Measurements from ENCODE around the gene CC2D2A.

CC2D2A gene

DNA sequence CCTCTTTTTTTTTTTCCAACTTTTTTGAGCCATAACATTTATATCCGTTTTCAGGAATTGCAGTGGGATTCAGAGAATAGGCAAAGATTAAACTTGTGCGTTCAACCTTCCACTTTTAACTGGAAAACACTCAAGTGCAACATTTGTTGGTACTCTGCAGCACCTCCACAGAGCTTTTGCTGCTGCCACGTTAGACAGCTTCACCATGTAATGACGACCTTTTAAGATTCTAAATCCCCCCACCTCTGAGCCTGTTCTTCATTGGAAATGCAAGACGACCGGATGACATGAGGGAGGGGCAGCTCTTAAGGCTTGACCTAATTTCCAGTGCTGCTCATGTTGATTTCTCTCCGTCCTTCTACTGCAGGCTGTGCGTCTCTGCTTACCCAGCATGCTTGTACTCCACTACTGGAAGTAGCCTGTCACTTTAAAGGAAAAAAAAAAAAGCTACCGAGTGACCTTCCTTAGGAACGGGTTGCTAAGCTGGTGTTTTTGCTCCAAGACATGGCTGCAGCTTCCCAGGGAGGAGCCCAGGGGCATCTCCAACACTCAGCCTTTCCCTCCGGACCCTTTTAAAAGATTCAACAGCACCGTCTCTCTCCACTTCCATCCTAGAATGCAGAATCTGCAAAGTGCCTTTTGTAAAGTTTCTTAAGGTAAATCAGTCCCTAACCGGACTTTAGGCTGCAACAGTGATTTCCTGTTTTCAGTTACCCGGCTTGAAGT lies at the start of gene CC2D2A:
TSS of gene CC2D2A (plus strand) at position 481 of the 726 bp plus-strand sequence. CDS start 6,051 bp downstream, outside the sequence.
- H3K9ac ChIP-seq (ENCODE audit: low read depth, low read length) = peak within 1 kb of the TSS; percentile 52; the same call in 1 of the 2 replicates
- no peaks in the 10 kb centered on the region for H3K9me3 ChIP-seq (ENCODE audit: insufficient read depth, low read depth, low read length)
- no peak within 1 kb of the TSS for H3K27ac ChIP-seq (ENCODE audit: low read length)
- H3K36me3 ChIP-seq (ENCODE audit: insufficient read depth, low read depth, low read length) = no peaks in the 10 kb centered on the region
- H3K4me3 ChIP-seq (ENCODE audit: low read length) = peak within 1 kb of the TSS; percentile 68
- H3K4me1 ChIP-seq (ENCODE audit: insufficient read depth, low read length) = peaks cover 30% of the 10 kb centered on the region; the same call in 1 of the 2 replicates
- no peaks in the 10 kb centered on the region for H3K27me3 ChIP-seq (ENCODE audit: insufficient read depth, low read length)

DNA sequence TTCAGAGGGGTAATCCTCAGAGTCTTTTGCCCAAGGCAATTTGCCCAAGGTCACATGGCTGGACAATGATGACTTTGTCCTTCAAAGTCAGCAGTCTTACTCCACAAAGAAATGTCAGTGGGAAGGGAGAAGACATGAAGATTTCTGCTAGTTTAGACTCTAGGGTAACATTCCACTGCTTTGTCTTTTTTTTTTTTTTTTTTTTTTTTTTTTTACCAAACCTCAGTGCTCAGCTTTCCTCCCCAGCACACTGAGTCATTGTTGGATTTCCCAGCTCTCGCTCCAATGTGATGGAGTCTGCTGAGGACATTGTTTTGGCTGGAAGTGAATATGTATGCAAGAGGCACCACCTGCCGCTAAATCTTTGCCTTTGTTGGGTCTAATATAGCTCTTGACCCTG lies 49.0 kb upstream of the CC2D2A start:
- H3K9ac ChIP-seq (ENCODE audit: low read depth, low read length) = no peak overlapping the region
- no peak overlapping the region for H3K27ac ChIP-seq (ENCODE audit: low read length)
- H3K27me3 ChIP-seq (ENCODE audit: insufficient read depth, low read length) = no peaks in the 10 kb centered on the region
- no peak overlapping the region for H3K4me3 ChIP-seq (ENCODE audit: low read length)
- H3K9me3 ChIP-seq (ENCODE audit: insufficient read depth, low read depth, low read length) = no peaks in the 10 kb centered on the region
- H3K4me1 ChIP-seq (ENCODE audit: insufficient read depth, low read length) = no peaks in the 10 kb centered on the region
- no peaks in the 10 kb centered on the region for H3K36me3 ChIP-seq (ENCODE audit: insufficient read depth, low read depth, low read length)

DNA sequence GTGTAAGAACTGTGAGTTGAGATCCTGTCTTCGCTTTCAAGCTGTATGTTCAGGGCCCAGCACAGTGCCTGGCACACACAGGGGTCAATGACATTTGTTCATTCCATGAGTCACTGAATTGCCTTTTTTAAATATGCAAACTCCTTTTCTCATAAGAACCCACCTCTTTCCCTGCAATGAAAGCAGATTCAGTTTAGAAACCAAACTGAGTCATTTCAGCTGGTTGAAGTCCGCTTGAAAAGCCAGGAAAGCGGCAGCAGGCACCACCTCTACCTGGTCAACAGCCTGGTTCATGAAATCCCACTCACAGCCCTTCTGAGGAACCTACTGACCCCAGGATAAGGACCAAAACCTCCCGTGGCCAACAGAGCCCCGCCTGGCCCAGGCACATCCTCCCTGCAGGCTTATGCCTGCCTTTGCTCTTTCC lies 46.4 kb upstream of the CC2D2A start:
- Histone ChIP-seq H3K4me3 (ENCODE audit: low read length) (no peak overlapping the region), H3K9ac (ENCODE audit: low read depth, low read length) (no peak overlapping the region), H3K4me1 (ENCODE audit: insufficient read depth, low read length) (no peaks in the 10 kb centered on the region), H3K27ac (ENCODE audit: low read length) (no peak overlapping the region), H3K36me3 (ENCODE audit: insufficient read depth, low read depth, low read length) (no peaks in the 10 kb centered on the region), H3K27me3 (ENCODE audit: insufficient read depth, low read length) (no peaks in the 10 kb centered on the region), H3K9me3 (ENCODE audit: insufficient read depth, low read depth, low read length) (no peaks in the 10 kb centered on the region)

DNA sequence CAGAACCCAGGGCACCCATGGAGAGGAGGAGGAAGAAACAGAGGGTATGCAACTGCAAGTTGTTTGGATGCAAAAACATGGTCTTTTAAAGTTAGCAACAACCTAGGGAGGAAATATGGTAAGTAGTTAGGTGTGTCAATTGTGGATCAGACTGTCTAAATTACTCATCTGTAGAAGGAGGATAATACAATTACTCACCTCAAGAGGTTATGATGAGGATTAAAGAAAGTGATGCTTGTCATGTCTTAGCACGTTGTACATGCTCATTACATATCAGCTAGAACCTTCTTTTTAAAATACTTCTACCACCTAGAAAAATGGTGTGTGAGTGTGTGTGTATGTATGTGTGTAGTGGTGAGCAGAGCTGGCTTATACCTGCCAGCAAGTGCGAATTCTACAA lies 44.2 kb upstream of the CC2D2A start:
- H3K4me1 ChIP-seq (ENCODE audit: insufficient read depth, low read length) = no peaks in the 10 kb centered on the region
- no peak overlapping the region for H3K9ac ChIP-seq (ENCODE audit: low read depth, low read length)
- no peak overlapping the region for H3K27ac ChIP-seq (ENCODE audit: low read length)
- no peaks in the 10 kb centered on the region for H3K9me3 ChIP-seq (ENCODE audit: insufficient read depth, low read depth, low read length)
- no peaks in the 10 kb centered on the region for H3K36me3 ChIP-seq (ENCODE audit: insufficient read depth, low read depth, low read length)
- no peaks in the 10 kb centered on the region for H3K27me3 ChIP-seq (ENCODE audit: insufficient read depth, low read length)
- no peak overlapping the region for H3K4me3 ChIP-seq (ENCODE audit: low read length)

DNA sequence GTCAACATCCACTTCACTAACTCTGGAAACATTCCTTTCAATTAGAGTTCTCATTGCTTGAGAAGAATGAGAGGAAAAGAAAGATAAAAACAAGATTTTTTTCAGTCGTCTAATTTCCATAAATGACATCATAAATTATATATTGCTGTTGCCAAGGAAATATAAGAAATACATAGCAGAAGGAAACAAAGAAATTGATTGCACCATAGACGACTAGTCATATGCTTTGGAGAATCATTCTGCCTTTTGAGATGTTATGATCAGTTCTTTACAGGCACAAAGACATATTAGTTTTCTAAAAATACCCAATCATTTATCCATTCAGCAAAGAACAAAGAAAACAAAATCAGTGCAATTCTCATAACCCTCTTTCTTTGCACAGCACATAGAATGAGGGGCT lies 42.5 kb upstream of the CC2D2A start:
- H3K9ac ChIP-seq (ENCODE audit: low read depth, low read length) = no peak overlapping the region
- no peaks in the 10 kb centered on the region for H3K36me3 ChIP-seq (ENCODE audit: insufficient read depth, low read depth, low read length)
- H3K27me3 ChIP-seq (ENCODE audit: insufficient read depth, low read length) = no peaks in the 10 kb centered on the region
- no peak overlapping the region for H3K27ac ChIP-seq (ENCODE audit: low read length)
- H3K4me3 ChIP-seq (ENCODE audit: low read length) = no peak overlapping the region
- no peaks in the 10 kb centered on the region for H3K9me3 ChIP-seq (ENCODE audit: insufficient read depth, low read depth, low read length)
- H3K4me1 ChIP-seq (ENCODE audit: insufficient read depth, low read length) = no peaks in the 10 kb centered on the region

DNA sequence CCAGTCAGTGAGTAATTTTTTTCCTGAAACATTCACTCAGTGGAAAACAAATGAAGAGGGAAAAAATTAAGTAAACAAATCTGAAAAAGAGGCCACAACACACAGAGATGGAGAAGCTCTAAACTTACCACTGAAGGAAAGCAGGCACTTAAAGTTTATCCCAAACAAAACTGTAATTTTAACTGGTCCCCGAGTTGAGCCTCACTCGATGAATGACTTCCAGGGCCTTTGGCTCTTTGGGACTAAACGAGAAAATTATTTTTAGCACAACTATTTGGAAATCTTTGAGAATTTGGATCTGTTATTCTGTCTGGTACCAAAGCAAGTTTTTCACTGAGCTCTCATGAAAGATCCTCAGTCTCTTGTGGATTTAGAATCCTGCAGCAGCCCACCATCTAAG lies 42.0 kb upstream of the CC2D2A start, which contains the start of gene C1QTNF7:
TSS of gene C1QTNF7 (plus strand) at position 333 of the 400 bp plus-strand sequence. CDS start 7,711 bp downstream, outside the sequence.
- no peaks in the 10 kb centered on the region for H3K36me3 ChIP-seq (ENCODE audit: insufficient read depth, low read depth, low read length)
- no peak within 1 kb of the TSS for H3K9ac ChIP-seq (ENCODE audit: low read depth, low read length)
- H3K27ac ChIP-seq (ENCODE audit: low read length) = no peak within 1 kb of the TSS
- no peaks in the 10 kb centered on the region for H3K4me1 ChIP-seq (ENCODE audit: insufficient read depth, low read length)
- no peaks in the 10 kb centered on the region for H3K27me3 ChIP-seq (ENCODE audit: insufficient read depth, low read length)
- no peak within 1 kb of the TSS for H3K4me3 ChIP-seq (ENCODE audit: low read length)
- H3K9me3 ChIP-seq (ENCODE audit: insufficient read depth, low read depth, low read length) = no peaks in the 10 kb centered on the region

DNA sequence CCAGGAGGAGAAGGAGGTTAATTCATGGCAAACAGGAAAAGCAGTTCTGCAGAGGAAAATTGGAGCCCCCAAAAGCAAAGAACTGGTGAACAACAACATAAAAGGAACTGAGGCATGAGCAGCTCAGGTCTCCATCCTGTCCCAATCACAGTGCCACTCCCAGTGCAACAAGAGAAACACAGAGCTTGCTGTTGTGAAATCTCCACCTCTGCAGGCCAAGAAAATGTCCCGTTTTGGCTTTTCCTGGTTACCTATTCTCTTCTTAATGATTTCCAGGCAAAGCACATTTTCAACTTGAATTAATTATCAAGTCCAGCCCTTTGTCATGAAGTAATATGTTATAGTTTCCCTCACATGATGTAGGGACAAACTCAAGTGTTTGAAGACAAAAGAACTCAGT lies 41.1 kb upstream of the CC2D2A start:
- Histone ChIP-seq H3K27ac (ENCODE audit: low read length) (no peak overlapping the region), H3K4me3 (ENCODE audit: low read length) (no peak overlapping the region), H3K9me3 (ENCODE audit: insufficient read depth, low read depth, low read length) (no peaks in the 10 kb centered on the region), H3K36me3 (ENCODE audit: insufficient read depth, low read depth, low read length) (no peaks in the 10 kb centered on the region), H3K27me3 (ENCODE audit: insufficient read depth, low read length) (no peaks in the 10 kb centered on the region), H3K9ac (ENCODE audit: low read depth, low read length) (no peak overlapping the region), H3K4me1 (ENCODE audit: insufficient read depth, low read length) (no peaks in the 10 kb centered on the region)

DNA sequence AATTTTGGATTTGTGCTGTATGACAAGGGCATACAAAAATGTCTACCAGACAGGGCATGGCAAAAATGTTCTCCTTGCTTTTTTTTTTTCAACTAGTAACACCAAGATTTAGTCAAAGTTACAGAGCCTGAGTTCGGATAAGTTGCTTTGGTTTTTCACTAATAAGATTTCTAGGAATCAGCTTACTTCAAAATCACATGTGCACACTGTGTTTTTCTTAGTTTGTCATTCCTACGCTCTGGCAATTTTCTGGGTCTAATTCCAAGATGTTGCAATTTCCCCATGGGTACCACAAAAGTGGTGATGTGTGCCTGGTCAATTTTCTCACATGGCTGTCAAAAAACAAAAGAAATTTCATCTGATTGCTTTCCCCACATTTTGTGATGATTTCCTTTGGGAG lies 35.6 kb upstream of the CC2D2A start:
- no peaks in the 10 kb centered on the region for H3K27me3 ChIP-seq (ENCODE audit: insufficient read depth, low read length)
- no peaks in the 10 kb centered on the region for H3K9me3 ChIP-seq (ENCODE audit: insufficient read depth, low read depth, low read length)
- H3K4me1 ChIP-seq (ENCODE audit: insufficient read depth, low read length) = no peaks in the 10 kb centered on the region
- no peaks in the 10 kb centered on the region for H3K36me3 ChIP-seq (ENCODE audit: insufficient read depth, low read depth, low read length)
- H3K4me3 ChIP-seq (ENCODE audit: low read length) = no peak overlapping the region
- no peak overlapping the region for H3K27ac ChIP-seq (ENCODE audit: low read length)
- no peak overlapping the region for H3K9ac ChIP-seq (ENCODE audit: low read depth, low read length)

DNA sequence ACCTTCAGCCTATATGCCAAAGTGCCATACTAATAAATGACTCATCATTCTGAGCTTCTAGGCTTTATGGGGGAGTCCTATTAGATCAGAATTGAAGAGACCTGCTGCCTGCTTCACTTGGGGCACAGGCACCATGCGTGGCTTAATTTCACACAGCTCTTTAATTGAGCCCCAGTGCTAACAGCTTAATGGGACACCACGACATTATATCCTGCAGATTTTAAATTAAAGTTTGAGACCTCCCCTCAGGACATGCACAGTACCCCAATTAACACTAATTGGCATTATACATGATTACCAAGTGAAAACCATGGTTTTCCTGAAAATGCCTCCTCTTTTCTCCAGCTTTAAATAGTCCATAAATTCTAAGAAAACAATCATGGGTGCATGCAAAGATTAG lies 35.0 kb upstream of the CC2D2A start:
- H3K9me3 ChIP-seq (ENCODE audit: insufficient read depth, low read depth, low read length) = no peaks in the 10 kb centered on the region
- no peak overlapping the region for H3K4me3 ChIP-seq (ENCODE audit: low read length)
- H3K27ac ChIP-seq (ENCODE audit: low read length) = no peak overlapping the region
- no peak overlapping the region for H3K9ac ChIP-seq (ENCODE audit: low read depth, low read length)
- H3K36me3 ChIP-seq (ENCODE audit: insufficient read depth, low read depth, low read length) = no peaks in the 10 kb centered on the region
- no peaks in the 10 kb centered on the region for H3K27me3 ChIP-seq (ENCODE audit: insufficient read depth, low read length)
- H3K4me1 ChIP-seq (ENCODE audit: insufficient read depth, low read length) = no peaks in the 10 kb centered on the region

DNA sequence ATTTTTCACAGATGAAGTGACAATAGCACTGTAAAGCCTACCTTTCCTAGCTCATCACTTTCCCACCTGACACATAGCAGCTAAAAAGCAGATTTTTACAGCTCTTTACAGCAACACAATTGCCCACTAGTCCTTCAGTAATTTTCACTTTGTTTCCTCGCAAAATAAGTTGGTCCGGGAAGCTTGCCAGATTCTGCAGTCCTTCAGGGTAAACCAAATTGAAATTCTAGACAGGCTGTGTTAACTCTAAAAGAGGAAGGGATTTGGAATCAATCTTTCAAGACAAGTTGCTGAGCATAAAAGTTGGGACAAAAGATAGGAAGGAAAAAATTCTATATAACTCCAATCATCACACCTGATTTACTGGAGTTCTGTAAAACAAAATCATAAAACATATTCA lies 33.2 kb upstream of the CC2D2A start:
- Histone ChIP-seq H3K9ac (ENCODE audit: low read depth, low read length) (no peak overlapping the region), H3K4me1 (ENCODE audit: insufficient read depth, low read length) (no peaks in the 10 kb centered on the region), H3K9me3 (ENCODE audit: insufficient read depth, low read depth, low read length) (no peaks in the 10 kb centered on the region), H3K27me3 (ENCODE audit: insufficient read depth, low read length) (no peaks in the 10 kb centered on the region), H3K27ac (ENCODE audit: low read length) (no peak overlapping the region), H3K36me3 (ENCODE audit: insufficient read depth, low read depth, low read length) (no peaks in the 10 kb centered on the region), H3K4me3 (ENCODE audit: low read length) (no peak overlapping the region)

DNA sequence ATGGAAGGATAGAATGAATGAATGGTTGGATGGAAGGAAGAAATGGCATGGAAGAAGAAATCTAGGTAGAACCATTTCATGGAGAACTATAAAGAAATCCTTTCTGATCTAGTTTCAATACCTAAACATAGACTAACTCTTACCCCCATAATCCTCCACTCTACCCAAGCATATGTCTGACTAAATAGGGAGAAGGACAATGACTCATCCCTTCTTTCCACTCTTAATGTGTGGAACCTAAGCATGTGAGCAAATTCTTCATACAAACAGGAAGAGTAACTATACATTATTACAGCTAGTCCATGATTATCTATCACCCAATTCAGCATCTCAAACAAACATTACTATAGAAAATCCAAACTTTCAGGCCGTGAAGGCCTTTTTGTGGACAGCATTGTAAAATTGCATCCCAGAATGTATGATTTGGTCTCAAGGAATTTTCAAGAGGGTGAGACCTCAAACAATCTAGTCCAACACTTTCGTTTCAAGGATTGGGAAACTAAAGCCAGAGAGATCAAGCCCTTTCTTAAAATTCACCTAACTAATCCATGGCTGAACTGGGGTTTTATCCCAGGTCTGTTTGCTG lies 30.6 kb upstream of the CC2D2A start:
- H3K36me3 ChIP-seq (ENCODE audit: insufficient read depth, low read depth, low read length) = no peaks in the 10 kb centered on the region
- H3K27ac ChIP-seq (ENCODE audit: low read length) = no peak overlapping the region
- H3K9ac ChIP-seq (ENCODE audit: low read depth, low read length) = no peak overlapping the region
- H3K9me3 ChIP-seq (ENCODE audit: insufficient read depth, low read depth, low read length) = no peaks in the 10 kb centered on the region
- no peak overlapping the region for H3K4me3 ChIP-seq (ENCODE audit: low read length)
- no peaks in the 10 kb centered on the region for H3K27me3 ChIP-seq (ENCODE audit: insufficient read depth, low read length)
- H3K4me1 ChIP-seq (ENCODE audit: insufficient read depth, low read length) = no peaks in the 10 kb centered on the region

Data from iPS-20b (cell line).